CD4-positive, alpha-beta T cell treated with Interleukin-21 for 1 hour (primary cell): Measurements from ENCODE around the gene OTOP3.

Source experiments
- DNase-seq: peaks from one replicate; pipeline ENCODE4 v3.0.0-alpha.2; 2020

The OTOP3 gene

DNA sequence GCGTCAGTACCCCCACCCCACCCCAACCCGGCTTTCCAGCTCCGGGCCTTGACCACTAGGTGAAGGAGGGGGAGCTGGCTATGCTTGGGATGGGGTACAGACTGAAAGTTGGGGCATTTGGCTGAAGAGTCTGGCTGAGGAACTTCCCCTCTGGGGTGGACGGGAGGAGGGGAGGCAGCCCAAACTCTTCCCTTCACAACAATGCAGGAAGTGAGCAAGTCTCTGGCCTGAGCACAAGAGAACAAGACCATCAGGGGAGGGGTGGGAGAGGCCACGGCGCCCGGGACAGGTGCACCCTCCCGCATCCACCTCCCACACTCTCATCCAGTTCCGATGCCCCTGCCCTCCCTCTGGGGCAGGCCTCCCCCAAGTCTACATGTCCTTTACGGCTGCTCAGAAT lies 18.3 kb upstream of the OTOP3 start:
- DNase-seq = no peak

DNA sequence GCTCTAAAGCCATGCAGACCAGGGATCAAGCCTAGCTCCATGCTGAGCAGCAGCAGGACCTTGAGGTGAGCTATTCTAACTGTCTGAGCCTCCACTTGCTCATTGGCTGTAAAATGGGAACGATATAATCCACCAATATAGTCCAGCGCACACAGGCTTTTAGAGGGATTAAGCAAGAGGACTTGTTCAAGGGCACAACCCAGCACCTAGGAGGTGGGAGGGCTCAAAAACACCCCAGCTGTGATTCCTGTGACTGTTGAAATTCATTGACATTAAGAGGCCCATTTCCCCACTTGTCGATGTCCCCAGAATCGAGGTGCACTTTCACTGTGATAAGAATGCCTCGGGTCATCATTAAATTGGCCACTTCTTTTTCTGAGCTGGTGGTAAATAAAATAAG lies 16.8 kb upstream of the OTOP3 start:
- DNase-seq = no peak

DNA sequence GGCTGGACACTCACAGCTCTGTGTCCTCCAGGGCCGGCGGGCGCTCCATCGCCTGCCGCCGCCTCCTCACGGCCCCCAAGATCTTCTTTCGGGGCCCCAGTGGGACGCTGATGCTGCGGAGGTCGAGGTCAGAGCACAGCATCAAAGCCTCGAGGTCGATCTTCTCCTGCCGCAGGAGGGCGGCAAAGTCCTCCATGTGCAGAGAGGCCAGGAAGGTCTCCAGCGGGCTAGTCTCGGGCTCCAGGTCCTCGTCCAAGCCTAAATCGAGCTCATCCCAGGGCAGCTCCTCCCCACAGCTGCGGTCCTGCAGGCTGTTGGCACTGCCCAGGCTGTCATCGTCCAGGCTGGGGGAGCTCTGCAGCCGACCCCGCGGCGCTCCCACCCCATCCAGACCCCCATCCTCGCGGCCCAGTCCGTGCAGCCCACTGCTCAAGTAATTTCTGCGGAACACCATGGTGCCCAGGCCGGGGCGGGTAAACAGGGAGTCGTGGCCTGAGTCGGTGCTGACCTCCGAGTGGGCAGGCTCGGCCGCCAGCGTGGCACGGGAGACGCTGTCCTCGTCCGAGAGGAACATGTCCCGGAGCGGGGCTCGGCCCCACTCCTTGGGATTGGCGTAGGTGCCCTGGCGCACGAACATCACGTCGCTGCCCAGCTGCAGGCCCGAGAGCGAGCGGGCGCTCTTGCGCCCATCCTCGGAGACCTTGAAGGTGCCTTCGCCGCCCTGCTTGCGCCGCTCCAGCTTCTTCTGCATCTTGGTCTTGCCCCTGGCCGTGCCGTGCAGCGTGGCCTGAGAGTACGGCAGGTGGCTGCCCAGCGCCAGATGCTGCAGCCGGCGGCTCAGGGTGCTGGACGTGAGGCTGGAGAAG lies 16.0 kb upstream of the OTOP3 start:
- no peak for DNase-seq

DNA sequence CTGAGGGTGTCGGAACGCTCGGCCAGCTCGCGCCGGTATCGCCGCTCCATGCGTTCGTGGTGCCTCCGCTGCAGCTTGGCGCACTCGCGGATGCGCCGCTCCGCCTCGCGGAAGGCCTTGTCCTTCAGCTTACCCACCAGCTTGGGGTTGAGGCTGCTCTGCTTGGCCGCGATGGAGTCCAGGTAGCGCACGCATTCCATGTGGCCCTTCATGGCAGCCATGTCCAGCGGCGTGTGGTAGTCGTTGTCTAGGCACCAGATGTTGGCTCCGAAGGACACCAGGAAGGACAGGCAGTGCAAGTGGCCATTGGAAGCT lies 15.4 kb upstream of the OTOP3 start:
- DNase-seq = no peak

DNA sequence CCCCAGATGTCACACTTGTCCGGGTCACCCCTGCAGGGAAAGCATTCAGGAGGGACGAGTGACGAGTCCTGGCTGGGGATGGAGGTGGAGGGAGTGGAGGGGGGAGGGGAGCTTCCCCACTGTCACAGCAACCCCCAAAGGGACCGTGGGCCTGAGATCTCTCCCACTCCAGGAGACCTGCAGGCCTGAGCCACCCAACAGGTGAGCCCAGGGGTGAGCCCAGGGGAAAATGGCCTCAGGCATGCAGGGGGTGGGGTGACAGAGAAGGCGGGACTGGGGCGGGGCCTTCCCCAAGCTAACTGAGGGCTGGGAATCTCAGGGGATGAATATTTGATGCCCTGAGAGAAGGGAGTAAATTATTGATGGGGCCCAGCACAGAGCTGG lies 15.1 kb upstream of the OTOP3 start:
- no peak for DNase-seq

DNA sequence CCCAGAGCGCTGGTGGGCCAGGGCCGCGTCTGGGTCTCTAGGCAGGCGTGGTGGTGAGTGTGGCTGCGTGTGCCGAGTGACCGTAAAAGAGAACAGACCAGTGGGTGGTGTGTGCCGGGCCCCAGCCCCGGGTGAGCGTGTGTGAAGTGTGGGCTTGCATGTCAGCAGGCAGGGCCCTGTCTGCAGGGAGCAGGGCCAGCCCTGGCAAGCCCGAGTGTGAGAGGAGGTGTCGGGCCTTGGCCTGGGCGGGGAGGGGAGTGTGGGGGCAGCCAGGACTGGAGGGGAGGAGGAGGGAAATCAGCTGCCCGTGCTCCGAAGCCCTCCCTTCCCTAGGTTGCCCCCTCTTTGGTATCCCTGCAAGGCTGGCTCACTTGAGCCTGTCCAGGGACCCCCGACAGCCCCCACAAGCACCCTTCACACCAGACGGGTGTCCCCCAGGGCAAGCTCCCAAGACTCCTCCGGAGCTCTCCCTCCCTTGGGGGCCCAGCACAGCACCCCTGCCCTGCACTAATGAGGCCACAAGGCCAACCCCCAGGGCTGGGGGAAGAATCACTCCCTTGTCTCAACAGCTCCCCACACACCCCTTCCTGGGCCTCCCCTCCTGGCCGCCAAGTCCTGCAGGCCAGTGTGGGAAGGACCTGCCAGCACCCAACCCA lies 14.5 kb upstream of the OTOP3 start:
- no peak for DNase-seq

DNA sequence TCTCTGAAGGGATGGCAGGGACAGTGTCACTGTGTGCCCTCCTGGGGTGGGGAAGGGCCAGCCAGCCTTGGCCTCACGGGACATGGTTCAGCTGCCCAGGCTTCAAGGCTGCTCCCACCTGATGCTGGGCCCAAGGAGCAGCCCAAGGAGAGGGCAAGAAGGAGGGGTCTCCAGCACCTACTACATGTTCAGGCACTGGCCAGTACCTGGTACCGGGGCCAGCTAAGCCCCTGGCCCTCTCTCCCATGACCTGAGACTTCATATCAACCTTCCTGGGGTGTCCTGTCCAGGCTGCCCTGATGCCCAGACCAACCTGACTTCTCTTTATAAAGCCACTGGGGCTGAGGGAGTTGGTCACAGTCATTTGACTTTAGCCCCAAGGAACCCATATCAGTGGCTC lies 13.9 kb upstream of the OTOP3 start:
- no peak for DNase-seq

DNA sequence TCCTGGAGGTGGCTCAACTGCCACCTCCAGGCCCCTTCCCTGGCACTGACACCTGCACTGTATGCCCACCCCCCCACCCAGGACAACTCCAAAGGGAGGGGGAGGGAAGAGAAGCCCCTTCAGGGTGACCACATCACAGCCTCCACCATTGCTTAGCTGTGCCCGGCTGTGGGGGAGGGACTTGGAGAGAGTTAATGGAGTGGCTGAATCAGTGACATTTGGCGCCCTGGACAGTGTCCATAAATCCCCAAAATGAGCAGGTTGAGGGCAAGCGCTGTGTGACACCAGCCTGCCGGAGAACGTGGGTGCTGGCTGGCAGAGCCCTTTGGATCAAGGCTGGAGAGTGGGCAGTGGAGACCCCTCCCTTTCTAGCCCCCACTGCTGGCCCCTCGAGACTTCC lies 13.5 kb upstream of the OTOP3 start:
- no peak for DNase-seq

DNA sequence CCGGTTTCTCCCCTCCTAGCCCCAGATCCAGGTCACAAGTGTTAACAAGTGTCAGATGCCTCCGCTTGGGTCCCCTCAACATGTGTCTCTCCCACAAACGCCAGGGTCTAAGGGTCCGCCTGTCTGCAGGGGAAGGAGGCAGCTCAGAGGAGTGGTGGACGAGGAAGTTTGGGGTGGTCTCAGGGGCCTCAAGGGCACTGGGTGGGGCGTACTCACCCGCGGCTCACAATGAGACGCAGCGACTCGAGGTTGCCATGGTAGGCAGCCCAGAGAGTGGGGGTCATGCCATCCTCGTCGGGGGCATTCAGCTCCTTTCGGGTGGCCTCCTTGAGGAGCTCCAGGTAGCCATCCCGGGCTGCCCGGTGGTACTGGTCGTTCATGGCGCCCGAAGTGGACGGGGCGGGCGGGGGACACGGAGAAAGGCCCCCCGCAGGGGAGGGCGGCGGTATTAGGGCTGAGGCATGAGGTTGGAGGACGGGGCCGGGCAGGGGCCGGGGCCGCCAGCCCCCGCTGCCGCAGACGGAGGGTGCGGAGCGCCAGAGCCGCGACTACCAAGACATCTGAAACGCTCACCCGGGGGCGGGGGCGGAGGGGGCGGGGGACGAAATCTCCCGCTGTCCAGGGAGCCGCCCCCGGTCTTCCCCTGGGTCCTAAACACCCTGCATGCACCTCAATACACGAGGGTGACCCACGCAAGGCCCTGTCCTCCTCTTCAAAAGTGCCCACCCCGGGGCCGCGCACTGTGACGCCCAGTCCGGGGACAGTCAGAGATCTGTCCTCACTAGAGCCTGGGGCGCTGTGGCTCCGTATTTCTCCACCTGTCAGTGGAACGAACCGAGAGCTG lies 12.8 kb upstream of the OTOP3 start, which contains the start of gene USH1G:
Gene USH1G, minus strand, starts transcription at position 562 of the 844 bp plus-strand sequence. Its CDS starts 182 bp downstream, at position 380.
- no peak for DNase-seq

DNA sequence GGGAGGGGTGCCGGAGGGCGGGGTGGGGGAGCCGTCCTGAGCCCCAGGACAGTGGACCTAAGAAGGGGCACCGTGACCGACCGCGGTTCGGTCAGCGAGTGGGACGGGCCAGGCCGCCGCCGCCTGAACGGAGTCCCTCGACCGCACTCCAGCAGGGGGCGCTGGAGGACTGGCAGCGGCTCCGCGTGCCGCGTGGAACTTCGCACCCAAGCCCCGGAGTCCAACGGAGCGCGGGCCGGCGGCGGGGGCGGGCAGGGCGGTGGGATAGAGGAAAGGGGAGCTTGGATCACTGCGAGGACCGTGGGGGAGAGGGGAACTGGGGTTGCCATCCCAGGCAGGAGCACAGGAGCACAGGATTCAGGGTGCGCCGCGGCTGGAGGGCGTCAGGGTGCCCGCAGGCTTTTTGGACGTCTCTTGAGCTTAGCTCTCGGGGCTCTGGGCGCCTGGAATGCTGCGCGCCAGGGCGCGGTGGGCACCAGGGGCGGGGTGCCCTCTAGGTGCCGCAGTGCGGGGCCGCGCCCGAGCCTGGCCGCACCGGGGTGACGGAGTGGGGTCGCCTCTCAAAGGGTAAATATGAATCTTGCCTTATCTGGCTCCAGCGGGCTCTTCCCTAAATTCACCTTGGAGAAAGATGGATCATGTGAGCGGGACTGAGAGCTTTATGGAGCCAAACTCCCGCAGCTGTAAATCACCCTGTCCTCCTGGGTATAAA lies 12.0 kb upstream of the OTOP3 start:
- DNase-seq = peak; percentile 69

DNA sequence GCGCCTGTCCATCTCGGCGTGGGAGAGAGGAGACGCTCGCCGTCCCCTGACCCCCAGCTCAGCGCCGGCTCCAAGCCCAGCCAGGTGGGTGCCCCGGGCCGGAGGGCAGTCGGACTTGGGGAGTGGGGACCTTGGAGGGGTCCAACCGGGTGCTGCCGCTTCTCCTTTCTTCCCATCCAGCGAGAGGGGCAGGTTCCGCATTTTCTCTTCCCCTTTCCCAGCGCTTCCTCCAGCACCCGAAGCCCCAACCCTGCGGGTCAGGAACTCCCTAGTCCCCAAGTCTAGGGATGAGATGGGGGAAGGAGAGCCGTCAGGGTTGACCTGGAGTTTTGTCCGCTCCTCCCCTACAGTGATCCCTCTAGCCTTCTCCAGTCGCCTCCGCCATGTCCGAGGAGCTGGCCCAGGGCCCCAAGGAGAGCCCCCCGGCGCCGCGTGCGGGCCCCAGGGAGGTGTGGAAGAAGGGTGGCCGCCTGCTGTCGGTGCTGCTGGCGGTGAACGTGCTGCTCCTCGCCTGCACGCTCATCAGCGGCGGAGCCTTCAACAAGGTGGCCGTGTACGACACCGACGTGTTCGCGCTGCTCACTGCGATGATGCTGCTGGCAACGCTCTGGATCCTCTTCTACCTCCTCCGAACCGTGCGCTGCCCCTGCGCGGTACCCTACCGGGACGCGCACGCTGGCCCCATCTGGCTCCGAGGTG lies 11.3 kb upstream of the OTOP3 start, which contains the start of gene OTOP2:
Gene OTOP2, plus strand, starts transcription at position 24 of the 699 bp plus-strand sequence. Its CDS starts 360 bp downstream, at position 384.
- DNase-seq = peak; percentile 17

DNA sequence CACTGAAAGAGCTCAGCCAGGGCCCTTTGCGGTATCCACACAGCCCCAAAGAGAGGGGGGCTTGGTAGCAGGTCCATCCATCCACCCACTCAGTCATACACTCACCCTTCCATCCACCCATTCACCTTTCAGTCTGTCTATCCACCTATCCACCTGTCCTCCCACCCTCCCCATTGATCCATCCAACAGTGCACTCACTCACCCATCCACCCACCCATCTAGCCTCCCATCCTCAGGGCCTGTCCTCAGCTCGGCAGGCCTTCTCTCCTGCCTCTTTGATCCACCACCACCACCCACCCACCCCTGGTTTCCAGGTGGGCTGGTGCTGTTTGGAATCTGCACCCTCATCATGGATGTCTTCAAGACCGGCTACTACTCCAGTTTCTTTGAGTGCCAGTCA lies 10.5 kb upstream of the OTOP3 start:
- no peak for DNase-seq

DNA sequence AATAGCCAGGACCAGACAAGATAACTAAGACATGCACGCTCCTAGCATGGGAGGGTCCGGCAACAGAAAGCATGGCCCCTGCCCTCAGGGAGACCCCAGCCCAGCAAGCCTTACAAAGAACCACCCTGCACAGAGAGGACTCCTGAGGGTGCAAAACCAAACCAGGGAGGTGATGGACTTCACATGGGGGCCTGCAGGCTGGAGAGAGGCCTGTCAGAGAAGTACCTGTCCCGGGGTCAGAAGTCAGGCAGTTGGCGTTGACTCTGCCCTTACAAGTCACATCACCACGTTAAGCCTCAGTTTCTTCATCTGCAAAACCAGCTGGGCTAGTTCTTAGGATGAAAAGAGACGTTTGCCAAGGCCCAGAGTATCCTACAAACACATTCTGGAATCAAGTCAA lies 6.9 kb upstream of the OTOP3 start:
- DNase-seq = no peak

DNA sequence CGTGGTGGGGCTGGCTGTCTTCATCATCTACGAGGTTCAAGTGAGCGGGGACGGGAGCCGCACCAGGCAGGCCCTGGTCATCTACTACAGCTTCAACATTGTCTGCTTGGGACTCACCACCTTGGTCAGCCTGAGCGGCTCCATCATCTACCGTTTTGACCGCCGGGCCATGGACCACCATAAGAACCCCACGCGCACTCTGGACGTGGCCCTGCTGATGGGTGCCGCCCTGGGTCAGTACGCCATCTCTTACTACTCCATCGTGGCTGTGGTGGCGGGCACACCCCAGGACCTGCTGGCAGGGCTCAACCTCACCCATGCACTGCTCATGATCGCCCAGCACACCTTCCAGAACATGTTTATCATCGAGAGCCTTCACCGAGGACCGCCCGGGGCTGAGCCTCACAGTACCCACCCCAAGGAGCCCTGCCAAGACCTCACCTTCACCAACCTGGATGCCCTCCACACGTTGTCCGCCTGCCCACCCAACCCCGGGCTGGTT lies 5.1 kb upstream of the OTOP3 start:
- no peak for DNase-seq

DNA sequence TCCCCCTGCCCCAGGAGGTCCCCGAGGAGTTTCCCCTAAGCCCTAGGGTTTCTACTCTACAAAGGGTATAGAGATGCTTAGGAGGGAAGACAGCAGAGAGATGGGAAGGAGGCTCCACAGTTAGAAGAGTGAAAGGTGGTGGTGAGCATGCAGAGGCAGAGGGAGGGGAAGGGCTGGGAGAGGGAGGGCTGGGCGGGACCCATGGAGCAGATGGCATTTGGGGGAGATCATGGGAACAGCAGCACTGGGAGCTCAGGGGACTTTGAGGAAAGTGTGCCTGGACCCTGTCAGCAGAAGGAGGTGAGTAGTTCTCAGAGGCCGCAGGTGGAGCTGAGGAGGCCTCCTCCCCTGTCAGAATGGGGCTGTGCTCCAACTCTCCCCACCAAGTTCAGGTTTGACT lies 650 bp upstream of the OTOP3 start:
- no peak for DNase-seq

DNA sequence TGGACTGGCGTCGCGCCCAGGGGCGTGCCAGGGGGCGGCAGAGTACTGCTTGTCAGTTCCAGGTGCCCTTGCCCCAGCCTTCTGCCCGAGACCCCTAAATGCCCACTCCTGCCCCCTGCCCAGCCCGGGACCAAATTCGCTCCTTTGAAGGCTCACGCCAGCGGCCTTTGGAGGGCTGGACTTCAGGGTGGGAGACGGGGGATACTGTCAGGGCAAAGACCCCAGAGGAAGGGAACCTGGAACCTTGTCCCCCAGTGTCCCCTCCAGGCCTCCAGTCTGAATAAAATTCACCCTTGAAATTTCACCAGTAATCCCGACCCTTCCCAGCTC lies 737 bp downstream of the OTOP3 start:
- DNase-seq = no peak

DNA sequence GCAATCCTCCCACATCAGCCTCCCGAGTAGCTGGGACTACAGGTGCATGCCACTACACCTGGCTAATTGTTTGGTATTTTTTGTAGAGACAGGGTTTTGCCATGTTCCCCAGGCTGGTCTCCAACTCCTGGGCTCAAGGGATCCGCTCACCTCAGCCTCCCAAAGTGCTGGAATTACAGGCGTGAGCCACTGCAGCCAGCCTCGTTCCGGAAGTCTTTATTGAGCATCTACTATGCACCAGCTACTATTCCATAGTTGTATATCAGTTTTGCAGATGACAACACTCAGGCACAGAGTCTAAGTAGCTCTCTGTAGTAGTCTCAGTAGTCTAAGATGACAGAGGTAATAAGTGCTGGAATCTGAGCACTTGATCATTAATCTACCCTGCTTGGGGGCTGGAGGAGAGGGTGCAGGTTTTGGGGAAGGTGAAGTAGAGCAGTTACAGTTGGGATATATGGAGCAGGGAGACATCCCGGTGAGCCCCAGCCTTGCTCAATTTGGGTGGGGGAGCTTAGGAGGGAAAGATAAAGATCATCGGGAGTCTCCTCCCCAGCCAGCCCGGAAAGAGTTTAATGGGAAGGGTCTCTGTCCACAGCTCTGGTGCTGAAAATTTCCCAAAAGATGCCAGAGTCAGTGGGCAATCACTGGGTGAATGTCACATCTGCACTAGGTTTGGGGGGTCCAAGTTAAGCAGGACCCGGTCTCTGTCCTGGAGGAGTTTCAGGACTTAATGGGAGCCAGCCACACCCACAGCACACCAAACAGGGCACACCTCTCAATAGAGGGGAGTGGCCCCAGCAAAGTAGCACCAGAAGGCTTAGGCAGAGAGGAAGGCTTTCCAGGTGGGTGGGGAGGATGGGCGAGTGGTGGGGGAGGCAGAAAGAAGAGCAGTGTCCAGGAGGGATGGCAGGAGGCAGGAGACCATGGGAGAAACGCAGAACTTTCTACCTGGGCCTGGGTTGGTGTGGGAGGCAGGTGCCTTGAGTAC lies 1.7 kb downstream of the OTOP3 start:
- DNase-seq = no peak

DNA sequence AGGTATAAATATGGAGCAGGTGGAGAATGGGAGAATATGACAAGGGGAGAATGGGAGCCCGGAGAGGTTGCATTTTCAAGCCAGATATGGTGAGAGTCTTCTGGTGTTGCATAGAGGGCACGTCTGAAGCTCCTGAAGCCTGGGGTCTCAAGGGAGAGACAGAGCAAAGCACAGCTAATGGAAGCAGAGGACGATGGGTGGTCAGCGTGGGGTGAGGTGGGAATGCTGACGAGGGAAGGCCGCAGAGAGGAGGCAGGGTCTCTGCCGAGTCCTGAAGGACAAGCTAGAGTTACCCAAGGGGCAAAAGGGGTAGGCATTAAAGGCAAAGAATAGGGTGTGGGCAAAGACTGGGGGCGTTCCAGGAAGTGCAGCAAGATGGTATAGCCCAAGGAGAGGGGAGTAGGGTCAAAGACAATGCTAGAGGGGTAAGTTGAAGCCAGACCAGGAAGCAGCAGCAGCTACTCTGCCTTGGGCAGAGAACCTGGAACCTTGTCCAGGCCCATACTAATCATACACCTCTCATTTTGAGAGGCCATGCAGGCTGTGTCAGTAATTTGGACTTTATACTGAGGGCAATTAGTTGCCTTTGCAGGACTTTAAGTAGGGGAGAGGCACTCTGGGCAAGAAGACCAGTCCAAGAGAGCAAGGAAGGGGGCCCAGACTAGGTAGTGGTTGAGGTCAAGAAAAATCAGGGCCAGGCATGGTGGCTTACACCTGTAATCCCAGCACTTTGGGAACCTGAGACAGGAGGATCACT lies 2.7 kb downstream of the OTOP3 start:
- no peak for DNase-seq

DNA sequence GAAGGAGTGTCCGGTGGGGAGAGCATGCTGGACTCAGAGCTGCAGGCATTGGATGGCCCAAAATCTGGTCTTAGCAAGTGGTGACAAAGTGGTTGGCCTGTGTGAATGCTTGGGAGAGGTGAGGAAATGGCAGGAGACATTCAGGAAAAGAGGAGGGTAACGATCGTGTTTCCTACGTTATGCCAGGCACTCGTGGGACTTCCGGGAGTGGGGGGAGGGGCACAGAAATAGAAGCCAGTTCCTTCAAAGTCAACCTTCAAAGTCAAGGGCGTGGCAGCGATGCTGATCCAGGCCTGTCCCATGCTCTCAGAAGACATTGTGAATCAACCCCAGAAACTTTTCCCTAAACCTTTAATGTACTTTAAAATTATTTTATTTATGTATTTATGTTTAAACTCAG lies 3.8 kb downstream of the OTOP3 start:
- no peak for DNase-seq

DNA sequence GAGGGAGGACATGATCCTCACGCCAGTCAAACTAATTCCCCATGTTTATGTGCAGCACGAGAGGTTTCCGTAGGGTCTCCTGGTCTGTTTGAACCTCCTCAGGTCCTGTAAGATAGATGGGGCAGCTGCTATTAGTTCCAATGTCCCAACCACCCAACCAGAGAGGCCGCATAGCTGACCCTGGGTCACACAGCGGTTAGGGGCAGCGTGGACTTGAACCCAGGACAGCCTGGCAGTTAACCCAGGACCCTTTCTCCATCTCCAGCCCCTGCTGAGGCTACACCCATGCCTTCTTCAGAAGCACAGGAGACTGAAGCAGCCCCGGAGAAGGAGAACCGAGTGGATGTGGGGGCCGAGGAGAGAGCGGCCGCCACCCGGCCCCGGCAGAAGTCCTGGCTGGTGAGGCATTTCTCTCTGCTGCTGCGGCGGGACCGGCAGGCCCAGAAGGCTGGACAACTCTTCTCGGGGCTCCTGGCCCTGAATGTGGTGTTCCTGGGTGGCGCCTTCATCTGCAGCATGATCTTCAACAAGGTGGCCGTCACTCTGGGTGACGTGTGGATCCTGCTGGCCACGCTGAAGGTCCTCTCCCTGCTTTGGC lies 5.5 kb downstream of the OTOP3 start:
- DNase-seq = no peak
